Prostate gland (tissue), 2 donors: ENCODE measurements around the gene RASD2.

ENCODE experiments used
- POLR2AphosphoS5 ChIP-seq: sonication (generic); formaldehyde crosslinking; IDR thresholded peaks from one replicate; pipeline ENCODE4 v1.6.1; 2017; ENCODE audit warnings: antibody characterized with exemption
- TF ChIP-seq, protein P1 (sequence below), 4 experiments: fragments of 200-600 bp in 2 of 4; fragments of 450-650 bp in 2 of 4; sonication (generic) in 2 of 4; IDR thresholded peaks; 1 replicate in 3 of 4; 2 replicates in 1 of 4; pipeline ENCODE4 v1.5.1; 2016 to 2019; ENCODE audit warnings: antibody characterized with exemption in 4 of 4, mild to moderate bottlenecking in 2 of 4, moderate library complexity in 2 of 4

DNA sequence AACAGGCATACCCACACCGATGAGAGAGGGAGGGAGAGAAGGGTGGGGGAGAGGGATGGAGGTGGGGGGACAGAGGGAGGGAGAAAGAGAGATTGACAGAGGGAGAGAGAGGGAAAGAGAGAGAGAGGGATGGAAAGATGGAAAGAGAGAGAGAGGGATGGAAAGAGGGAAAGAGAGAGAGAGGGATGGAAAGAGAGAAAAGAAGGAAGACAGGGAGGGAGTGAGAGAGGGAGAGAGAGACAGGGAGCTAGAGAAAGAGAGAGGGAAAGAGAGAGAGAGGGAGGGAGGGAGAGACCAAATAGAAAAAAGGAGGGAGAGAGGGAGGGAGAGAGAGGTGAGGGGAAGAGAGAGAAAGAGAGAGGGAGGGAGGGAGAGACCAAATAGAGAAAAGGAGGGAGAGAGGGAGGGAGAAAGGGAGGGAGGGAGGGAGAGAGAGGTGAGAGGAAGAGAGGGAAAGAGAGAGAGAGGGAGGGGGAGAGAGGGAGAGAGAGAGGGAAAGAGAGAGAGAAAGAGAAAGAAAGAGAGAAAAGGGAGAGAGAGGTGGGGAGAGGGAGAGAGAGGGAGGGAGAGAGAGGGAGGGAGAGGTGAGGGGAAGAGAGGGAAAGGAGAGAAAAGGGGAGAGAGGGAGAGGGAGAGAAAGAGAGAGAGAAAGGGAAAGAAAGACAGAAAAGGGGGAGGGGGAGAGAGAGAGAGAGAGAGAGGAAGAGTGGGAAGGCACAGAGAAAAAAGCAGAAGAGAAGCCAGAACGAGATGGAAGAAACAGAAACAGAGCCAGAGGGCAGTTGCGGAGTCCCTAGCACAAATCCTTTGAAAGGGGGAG is 52.6 kb downstream of the RASD2 start:
- TF ChIP-seq, protein P1, sequence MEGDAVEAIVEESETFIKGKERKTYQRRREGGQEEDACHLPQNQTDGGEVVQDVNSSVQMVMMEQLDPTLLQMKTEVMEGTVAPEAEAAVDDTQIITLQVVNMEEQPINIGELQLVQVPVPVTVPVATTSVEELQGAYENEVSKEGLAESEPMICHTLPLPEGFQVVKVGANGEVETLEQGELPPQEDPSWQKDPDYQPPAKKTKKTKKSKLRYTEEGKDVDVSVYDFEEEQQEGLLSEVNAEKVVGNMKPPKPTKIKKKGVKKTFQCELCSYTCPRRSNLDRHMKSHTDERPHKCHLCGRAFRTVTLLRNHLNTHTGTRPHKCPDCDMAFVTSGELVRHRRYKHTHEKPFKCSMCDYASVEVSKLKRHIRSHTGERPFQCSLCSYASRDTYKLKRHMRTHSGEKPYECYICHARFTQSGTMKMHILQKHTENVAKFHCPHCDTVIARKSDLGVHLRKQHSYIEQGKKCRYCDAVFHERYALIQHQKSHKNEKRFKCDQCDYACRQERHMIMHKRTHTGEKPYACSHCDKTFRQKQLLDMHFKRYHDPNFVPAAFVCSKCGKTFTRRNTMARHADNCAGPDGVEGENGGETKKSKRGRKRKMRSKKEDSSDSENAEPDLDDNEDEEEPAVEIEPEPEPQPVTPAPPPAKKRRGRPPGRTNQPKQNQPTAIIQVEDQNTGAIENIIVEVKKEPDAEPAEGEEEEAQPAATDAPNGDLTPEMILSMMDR (IDR thresholded peaks at IDR 0.05): no peak
- TF ChIP-seq POLR2AphosphoS5: no peak
